ENCODE measurements around the gene DMC1.
"Not testable (repeated sequence)": the region's sequence is repeated elsewhere in the genome, so short reads cannot be mapped to it uniquely, and the experiment has no call there.

Gene DMC1

GRCh38 chr22:38497869-38498268 is 72.1 kb downstream of the DMC1 start:
- no peak for DNase-seq

- no peak for DNase-seq
These were observed 75.0 kb downstream of the DMC1 start for GRCh38 chr22:38494939-38495338.

DNA sequence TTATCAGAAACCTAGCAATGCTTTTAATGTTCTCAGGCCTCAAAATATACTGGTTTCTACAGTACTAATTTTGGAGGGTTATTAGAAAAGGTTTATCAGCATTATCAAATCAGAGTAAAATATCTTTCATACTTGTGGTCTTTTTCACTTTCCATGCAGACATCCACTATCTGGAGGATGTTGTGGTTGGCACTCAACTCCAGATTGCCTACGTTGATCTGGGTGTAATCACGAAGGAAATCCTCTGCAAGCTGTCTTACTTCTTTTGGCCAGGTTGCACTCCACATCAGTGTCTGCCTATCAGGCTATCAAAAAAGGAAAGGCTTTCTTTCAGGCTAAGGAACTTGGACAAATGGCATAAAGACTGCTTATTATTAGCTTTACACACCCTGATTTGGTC is 75.5 kb downstream of the DMC1 start:
- DNase-seq = no peak

- no peak for DNase-seq
These were observed 78.2 kb downstream of the DMC1 start for GRCh38 chr22:38491707-38492348.

DNA sequence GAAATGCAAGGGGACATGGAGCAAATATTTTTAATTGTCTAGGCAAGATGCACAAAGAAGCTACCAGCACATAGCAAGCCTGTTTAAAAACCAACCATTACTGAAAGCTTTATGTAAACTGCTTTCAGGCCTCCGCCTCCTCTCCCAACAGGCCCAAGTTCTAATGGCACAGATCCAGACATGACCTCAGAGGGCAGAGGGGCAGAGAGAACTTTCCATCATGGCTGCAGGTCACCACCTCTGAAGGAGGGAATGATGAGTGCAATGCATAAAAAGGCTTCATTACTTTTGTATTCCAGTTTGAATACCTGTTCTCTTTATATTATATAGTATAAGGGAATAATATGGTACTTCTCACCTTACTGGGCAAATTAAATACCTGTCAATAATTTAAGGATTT is 79.1 kb downstream of the DMC1 start:
- no peak for DNase-seq

- no peak for DNase-seq
These were observed 79.5 kb downstream of the DMC1 start for GRCh38 chr22:38490475-38490874.

DNA sequence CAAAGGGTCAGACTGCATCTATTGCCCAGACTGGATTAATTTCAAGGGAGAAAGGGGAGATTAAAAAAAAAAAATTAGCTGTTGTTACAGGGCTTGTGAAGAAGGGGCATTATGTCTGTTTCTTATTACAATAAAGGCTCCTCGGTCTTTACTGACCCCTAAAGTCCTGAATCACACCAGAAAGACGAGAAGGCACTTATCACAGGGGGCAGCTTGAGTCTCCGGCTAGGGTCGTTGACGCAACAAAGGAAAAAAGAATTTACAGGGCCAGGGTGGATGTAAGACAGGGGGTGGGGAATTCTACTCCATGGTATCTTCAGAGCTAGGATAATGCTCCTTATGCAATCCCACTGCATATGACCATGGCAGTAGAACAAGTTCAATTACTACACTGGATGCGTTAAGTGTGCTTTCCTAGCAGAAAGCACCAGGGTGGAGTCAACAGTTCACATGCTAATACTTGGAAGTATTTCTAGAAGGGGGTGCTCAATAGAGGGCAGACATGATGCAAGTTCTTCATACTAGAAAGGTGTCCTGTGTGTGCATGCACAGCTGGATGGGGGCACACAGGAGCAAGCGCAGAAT is 80.3 kb downstream of the DMC1 start:
- DNase-seq = no peak

DNA sequence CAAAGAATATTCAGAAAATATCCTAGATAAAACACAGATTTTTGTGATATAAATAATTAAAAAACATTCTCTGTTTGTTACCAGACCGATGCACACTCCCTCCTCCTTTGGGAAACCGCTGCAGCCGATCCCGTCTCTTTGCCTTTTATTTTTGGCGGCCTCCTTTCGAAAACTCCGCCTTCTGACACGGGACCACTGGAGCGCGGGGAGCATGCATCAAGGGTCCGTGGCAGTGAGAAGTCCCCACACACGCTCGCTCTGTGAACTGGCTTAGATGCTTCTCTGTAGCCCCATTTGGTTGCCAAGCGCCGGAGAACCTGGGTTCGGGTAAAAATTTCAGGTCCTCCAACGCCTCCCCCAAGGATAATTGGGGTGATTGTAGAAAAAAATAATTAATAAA is 80.8 kb downstream of the DMC1 start:
- DNase-seq = no peak

- no peak for DNase-seq
These were observed 82.0 kb downstream of the DMC1 start for GRCh38 chr22:38487946-38488345.

- no peak for DNase-seq
These were observed 84.2 kb downstream of the DMC1 start for GRCh38 chr22:38485783-38486182.

DNA sequence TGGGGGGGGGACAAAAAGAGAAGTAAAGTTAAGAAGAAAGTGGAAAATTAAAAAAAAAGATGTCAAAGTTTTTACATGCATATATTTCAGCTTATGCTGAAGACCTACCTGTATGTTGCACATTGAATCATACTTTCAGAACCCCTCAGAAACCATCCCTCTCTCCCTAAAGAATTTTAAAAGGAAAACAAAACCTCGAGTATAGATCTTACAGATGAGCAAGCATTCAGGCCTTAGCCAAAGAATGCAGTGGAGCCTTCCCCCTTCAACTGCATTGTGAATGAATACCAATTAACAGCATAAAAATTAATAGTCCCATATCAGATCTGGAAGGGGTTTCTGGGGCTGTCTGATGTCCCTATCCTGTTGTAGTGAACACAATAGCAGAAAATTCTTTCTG is 85.7 kb downstream of the DMC1 start:
- no peak for DNase-seq

- no peak for DNase-seq
These were observed 87.2 kb downstream of the DMC1 start for GRCh38 chr22:38482662-38483308.

- DNase-seq = no peak
These were observed 88.1 kb downstream of the DMC1 start for GRCh38 chr22:38481871-38482332.

DNA sequence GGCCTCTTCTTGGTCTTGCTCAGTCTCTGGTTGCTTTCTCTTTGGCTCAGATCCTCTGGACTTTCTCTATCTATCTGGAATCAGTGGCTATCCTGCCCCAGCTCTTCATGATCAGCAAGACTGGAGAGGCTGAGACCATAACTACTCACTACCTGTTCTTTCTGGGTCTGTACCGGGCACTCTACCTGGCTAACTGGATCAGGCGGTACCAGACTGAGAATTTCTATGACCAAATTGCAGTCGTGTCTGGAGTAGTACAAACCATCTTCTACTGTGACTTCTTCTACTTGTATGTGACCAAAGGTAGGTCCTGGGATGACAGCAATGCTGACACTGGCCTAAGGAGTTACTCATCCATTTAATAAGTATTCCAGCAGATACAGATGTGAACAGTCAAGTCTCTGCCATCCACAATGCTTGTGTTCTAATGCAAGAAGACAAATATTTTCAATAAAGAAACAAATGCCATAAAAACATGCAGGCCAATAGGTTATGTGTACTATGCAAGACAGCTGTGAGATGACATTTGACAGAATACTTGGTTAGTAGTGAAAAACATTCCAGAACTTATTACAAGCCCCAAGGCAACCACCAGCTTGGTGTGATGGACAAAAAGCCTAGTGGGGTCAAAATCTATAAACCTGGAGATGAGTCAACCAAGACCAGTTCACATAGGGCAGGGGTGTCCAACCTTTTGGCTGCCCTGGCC is 88.7 kb downstream of the DMC1 start:
- DNase-seq = no peak

DNA sequence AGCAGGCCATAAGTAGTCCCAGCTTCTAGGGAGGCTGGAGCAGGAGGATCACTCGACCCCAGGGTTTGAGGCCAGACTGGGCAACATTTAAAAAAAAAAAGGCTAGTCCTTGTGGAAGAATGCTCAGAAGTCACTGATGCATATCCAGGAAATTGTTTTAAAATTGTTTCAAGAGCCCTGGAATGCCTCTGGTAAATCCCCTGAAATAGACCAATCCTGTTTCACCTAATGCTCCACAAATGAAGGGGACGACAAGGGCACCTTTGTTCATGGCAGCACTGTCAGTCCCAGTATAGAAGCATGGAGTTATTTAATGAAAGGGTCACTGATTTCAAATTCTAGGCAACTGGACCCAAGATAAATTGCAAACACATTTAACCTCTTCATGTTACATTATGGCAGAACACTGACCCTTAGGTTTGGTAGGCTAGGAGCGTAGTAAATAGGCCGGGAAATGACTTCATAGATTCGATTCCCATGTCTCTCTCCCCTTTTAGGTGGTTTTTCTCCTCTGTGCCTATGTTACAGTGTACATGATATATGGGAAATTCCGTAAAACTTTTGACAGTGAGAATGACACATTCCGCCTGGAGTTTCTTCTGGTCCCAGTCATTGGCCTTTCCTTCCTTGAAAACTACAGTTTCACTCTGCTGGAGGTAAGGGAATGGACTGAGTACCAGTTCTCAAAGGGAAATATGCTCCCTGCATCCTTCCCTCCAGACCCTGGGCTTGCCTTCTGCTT is 90.7 kb downstream of the DMC1 start:
- DNase-seq = no peak

- no peak for DNase-seq
These were observed 92.4 kb downstream of the DMC1 start for GRCh38 chr22:38477585-38477984.

- DNase-seq = no peak
These were observed 95.9 kb downstream of the DMC1 start for GRCh38 chr22:38474003-38474607.

DNA sequence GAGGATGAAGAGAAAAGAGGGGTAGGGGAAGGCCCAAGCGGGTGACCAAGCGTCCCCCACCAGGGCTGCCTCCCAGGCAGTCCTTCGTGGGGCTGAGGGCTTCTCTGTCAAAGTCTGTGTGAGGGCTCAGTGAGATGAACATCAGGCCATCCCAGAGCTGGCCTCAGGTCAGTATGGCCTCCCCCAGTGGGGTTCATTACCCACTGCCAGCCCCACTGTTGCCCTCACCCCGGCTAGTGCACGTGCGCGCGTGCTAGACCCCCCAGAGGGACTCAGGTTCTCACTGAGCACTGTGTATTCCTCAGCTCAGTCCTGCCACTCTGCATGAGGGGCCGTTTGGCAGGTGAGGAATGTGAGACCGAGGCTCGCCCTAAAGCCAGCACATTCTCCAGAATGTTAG is 98.7 kb downstream of the DMC1 start:
- no peak for DNase-seq

GRCh38 chr22:38470179-38470578 is 99.8 kb downstream of the DMC1 start:
- DNase-seq = not testable (repeated sequence)

- DNase-seq = no peak
These were observed 100.6 kb downstream of the DMC1 start for GRCh38 chr22:38469306-38469781.

Measured in bone marrow (tissue), 2 donors.